Neural cell (in vitro differentiated cells): ENCODE measurements around the gene SETD1A.

Experiments
- CTCF ChIP-seq: fragments of 450-650 bp; IDR thresholded peaks from 2 replicates; pipeline ENCODE4 v1.5.1; 2014; ENCODE audit warnings: antibody characterized with exemption, mild to moderate bottlenecking, moderate library complexity; ENCODE audit not compliant: poor library complexity, severe bottlenecking
- EZH2 ChIP-seq: fragments of 200-600, 300-800 bp; shearing (Covaris generic), sonication (generic); IDR thresholded peaks from 2 replicates; pipeline ENCODE4 v1.6.1; 2014; ENCODE audit warnings: antibody characterized with exemption, low read length, borderline replicate concordance, mild to moderate bottlenecking; ENCODE audit not compliant: insufficient read depth, poor library complexity, severe bottlenecking
- RAD21 ChIP-seq: fragments of 450-650 bp; conservative IDR thresholded peaks from 2 replicates; pipeline ENCODE4 v1.6.1; 2014; ENCODE audit warnings: antibody characterized with exemption, mild to moderate bottlenecking, moderate library complexity
- TF ChIP-seq, protein P1 (sequence below): IDR thresholded peaks from 2 replicates; pipeline ENCODE4 v1.6.1; 2012; ENCODE audit warnings: borderline replicate concordance

DNA sequence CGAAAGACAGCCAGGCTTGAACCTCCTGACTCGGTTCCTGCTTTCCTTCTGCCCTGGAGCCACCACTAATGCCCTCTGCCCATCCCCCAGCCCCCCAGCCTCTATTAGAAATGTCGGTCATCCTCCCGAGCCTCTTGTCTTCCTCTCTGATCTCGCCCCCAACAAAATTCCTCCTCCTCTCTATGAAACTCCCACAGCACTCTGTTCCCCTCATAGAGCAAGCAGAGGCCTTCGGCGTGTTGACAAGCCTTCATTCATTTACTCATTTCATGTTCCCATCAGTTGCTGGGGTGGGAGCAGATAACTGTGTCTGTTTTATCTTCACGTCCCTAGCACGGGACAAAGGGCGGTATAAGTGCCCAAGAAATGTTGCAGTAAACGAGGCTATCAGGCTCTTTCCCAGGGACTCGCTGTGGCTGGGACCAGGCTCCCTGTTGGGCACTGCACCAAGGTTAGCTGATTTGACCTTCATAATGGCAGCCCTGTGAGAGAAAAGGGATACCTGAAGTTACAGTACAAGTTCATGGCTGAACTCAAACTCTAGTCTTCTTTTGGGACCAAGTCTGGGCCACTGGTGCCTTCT, 26.4 kb upstream of the SETD1A start:
- no peak for TF ChIP-seq CTCF
- no peak for TF ChIP-seq EZH2
- TF ChIP-seq RAD21: no peak
- TF ChIP-seq, protein P1, sequence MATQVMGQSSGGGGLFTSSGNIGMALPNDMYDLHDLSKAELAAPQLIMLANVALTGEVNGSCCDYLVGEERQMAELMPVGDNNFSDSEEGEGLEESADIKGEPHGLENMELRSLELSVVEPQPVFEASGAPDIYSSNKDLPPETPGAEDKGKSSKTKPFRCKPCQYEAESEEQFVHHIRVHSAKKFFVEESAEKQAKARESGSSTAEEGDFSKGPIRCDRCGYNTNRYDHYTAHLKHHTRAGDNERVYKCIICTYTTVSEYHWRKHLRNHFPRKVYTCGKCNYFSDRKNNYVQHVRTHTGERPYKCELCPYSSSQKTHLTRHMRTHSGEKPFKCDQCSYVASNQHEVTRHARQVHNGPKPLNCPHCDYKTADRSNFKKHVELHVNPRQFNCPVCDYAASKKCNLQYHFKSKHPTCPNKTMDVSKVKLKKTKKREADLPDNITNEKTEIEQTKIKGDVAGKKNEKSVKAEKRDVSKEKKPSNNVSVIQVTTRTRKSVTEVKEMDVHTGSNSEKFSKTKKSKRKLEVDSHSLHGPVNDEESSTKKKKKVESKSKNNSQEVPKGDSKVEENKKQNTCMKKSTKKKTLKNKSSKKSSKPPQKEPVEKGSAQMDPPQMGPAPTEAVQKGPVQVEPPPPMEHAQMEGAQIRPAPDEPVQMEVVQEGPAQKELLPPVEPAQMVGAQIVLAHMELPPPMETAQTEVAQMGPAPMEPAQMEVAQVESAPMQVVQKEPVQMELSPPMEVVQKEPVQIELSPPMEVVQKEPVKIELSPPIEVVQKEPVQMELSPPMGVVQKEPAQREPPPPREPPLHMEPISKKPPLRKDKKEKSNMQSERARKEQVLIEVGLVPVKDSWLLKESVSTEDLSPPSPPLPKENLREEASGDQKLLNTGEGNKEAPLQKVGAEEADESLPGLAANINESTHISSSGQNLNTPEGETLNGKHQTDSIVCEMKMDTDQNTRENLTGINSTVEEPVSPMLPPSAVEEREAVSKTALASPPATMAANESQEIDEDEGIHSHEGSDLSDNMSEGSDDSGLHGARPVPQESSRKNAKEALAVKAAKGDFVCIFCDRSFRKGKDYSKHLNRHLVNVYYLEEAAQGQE: no peak
